GM10248 (cell line): ENCODE data around the gene ZBTB46.

Source experiments
- CTCF ChIA-PET: fragments of 300-600 bp; sonication (Branson Sonifier 250); formaldehyde crosslinking; extraction: SDS; loops from one replicate; lab custom pipeline; 2021; ENCODE audit warnings: antibody characterized with exemption; lab: Yijun Ruan, JAX
- POLR2A ChIA-PET: fragments of 350-650 bp; sonication (Branson Sonifier 250); formaldehyde crosslinking; extraction: SDS; loops from one replicate; lab custom pipeline; 2020; ENCODE audit warnings: antibody characterized with exemption; lab: Yijun Ruan, JAX
- DNase-seq: peaks from one replicate; pipeline ENCODE4 v3.0.0; 2012; ENCODE audit errors: extremely low spot score
- CTCF ChIP-seq: IDR thresholded peaks from 2 replicates; pipeline ENCODE4 v1.5.1; 2012; ENCODE audit warnings: mild to moderate bottlenecking, low read depth; ENCODE audit errors: extremely low read depth, missing control alignments, control extremely low read depth

Gene ZBTB46

GRCh38 chr20:63769891-63770474 is 61.1 kb downstream of the ZBTB46 start:
- no peak for TF ChIP-seq CTCF
- DNase-seq = no peak
- POLR2A ChIA-PET = no interaction called here
- CTCF ChIA-PET = interaction anchor here (2.2 kb wide), 1 partner anchor 16 kb away, joined by 7 read pairs; no protein-coding TSS in a partner anchor

- no peak for DNase-seq
- no peak for TF ChIP-seq CTCF
- ChIA-PET POLR2A (interaction anchor here (0.6 kb wide), 1 partner anchor 242 kb away, joined by 3 read pairs; no protein-coding TSS in a partner anchor), CTCF (interaction anchor here (1.2 to 2.2 kb wide), 3 partner anchors 15 to 19 kb away, joined by 3 to 7 read pairs (median 3); no protein-coding TSS in a partner anchor)
Measured at GRCh38 chr20:63768591-63769515, 62.2 kb downstream of the ZBTB46 start.

DNA sequence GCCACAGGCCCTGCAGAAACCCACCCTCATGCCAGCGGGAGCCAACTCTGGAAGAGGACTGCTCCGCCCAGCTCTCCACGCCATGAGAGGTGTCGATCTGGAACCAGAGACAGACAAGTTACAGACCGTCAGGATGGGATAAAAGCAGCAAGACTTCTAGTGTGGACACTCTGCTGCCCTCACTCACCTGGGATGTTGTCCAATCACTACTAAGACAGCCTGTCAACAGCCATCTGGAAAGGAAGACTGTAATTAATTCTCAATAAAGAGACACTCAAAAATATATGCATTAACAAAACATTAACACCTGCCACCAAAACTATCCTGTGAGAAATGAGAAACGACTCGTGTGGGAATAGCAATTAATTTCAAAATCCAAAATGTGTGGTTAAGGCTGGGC is 63.2 kb downstream of the ZBTB46 start:
- CTCF ChIA-PET = interaction anchor here (1.2 to 1.7 kb wide), 3 partner anchors 9 to 20 kb away, joined by 3 to 5 read pairs (median 3); no protein-coding TSS in a partner anchor
- no peak for DNase-seq
- no peak for TF ChIP-seq CTCF
- POLR2A ChIA-PET = no interaction called here

- ChIA-PET POLR2A (no interaction called here), CTCF (interaction anchor here (1.2 to 1.7 kb wide), 3 partner anchors 9 to 20 kb away, joined by 3 to 5 read pairs (median 5); no protein-coding TSS in a partner anchor)
- no peak for DNase-seq
- TF ChIP-seq CTCF = no peak
Measured at GRCh38 chr20:63767456-63767855, 63.6 kb downstream of the ZBTB46 start.

GRCh38 chr20:63766695-63767426 is 64.2 kb downstream of the ZBTB46 start:
- no peak for TF ChIP-seq CTCF
- CTCF ChIA-PET = interaction anchor here (1.2 to 1.5 kb wide), 2 partner anchors 10 to 19 kb away, joined by 5 read pairs; no protein-coding TSS in a partner anchor
- no peak for DNase-seq
- POLR2A ChIA-PET = no interaction called here

DNA sequence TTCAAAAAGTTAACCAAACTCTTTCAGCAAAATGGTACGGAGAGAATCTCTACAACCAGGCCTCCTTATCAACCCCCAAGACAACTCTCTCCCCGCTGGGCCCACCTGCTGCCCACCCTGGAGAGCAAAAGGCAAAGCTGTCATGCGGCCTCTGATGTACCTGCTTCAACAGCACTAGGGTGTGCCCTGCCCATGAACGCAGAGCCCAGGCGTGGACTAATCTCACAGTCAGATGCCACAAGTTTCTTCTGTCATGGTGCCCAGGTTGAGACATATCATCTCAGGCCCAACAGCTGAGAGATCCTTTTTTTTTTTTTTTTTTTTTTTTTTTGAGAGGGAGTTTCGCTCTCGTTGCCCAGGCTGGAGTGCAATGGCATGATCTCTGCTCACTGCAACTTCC is 65.2 kb downstream of the ZBTB46 start:
- POLR2A ChIA-PET = no interaction called here
- CTCF ChIA-PET = interaction anchor here (1.5 kb wide), 1 partner anchor 20 kb away, joined by 5 read pairs; no protein-coding TSS in a partner anchor
- TF ChIP-seq CTCF = no peak

More for the DNA sequence above, 65.2 kb downstream of the ZBTB46 start:
- DNase-seq = no peak
